Fibroblast of peridontal ligament (primary cell): Measurements from ENCODE around the gene COQ10A.

Experiments
- DNase-seq: peaks from one replicate; pipeline ENCODE4 v3.0.0-alpha.2; 2010; ENCODE audit errors: extremely low read depth

Gene COQ10A

GRCh38 chr12:56266693-56267442 is at the start of gene COQ10A:
Gene COQ10A (plus strand): TSS chr12:56266942. CDS start chr12:56267119, 177 bp downstream.
- DNase-seq, result peak; percentile 80

DNA sequence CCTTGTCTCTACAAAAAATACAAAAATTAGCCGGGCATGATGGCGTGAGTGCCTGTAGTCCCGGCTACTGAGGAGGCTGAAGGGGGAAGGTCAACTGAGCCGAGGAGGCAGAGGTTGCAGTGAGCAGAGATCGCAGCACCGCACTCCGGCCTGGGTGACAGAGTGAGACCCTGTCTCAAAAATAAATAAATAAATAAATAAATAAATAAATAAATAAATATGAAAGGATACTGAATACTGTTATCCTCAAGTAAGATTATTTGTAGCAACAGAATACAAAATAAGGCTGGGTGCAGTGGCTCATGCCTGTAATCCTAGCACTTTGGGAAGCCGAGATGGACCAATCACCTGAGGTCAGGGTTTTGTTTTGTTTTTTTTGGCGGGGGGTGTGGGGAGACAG is 46.9 kb upstream of the COQ10A start:
- no peak for DNase-seq

DNA sequence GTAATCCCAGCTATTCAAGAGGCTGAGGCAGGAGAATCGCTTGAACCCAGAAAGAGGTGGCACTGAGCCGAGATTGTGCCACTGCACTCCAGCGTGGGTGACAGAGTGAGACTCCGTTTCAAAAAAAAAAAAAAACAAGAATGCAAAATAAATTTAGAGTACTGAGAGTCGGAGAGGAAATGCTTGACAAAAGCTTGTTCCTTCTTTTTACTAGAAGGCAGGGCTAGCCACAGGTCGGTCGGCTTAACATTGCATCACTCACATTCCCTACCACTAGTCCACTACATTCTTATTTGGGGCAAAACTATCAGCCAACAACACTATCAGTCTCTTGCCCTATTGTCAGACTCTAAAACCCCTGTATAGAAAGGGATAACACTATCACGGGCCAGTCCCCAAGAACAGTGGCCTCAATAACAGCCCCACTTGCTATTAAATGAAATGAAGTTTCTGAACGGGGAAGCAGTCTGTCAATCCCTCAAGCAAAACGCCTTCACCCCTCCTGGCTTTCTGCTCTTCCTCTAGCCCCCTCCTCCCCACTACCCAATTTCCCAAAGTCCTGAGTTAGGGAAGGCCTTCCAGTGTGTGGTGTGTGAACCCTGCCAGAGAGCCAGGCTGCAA is 46.0 kb upstream of the COQ10A start:
- DNase-seq, result peak; percentile 65

DNA sequence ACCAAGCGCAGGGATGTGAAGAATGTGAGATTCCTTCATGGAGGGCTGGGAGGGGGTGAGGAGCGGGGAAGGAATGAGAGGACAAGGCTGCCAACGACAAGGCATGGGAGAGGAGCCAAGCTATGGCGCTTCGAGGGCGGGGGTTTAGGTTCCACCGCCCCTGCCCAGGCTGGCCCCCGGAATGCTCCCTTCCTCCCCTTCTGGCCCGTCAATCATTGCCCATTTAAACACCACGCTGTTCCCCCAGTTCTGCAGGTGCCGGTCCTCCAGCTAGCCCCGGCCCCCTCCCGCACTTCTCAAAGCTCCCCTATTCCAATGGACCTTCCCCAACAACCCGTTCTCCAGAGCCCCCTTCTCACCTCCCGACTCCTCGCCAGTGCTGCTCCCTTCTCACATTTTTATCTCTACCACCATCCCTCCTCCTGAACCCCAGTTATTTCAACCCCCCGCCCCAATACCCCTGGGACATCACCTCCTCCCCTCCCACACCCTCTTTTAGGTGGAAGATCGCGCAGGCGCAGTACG is 45.4 kb upstream of the COQ10A start:
- DNase-seq, result peak; percentile 90

DNA sequence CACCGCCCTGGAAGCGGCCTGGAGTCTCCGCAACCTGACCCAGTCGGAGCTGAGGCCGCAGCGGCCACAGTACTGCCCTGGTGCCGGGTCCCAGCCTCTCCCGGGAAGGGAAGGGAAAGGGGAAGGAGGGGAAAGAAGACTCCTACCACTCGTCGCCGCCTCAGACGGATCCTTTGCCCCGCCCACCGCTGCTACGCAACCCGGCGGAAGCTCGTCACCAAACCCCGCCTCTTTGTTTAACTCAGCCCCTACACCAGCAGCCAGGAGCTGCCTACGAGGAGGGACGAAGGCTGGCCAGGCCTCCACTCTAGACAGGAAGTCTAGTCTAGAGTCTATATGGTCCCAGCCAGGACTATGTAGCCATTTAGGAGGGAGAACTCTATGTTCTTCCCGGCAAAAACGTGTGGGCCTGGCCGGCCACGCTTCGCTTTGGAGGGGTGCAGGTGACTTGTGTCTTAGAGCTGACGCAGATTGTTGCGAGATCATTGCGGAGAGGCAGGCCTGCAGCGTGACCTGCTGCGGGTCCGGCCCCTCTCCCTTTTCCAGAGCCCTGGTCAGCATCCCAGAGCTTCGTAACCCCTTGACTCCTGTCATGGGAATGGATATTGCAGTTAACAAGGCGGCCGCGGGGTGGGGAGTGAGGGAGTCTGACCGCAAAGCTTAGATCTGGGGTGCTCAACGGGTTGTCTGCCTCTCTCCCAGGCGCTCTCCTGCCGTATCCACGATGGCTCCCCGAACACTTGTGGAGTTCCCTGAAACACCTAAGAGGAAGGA is 44.8 kb upstream of the COQ10A start, which contains the start of gene RNF41:
TSS of gene RNF41 (minus strand) at position 166 of the 774 bp plus-strand sequence. CDS start 7,875 bp downstream, outside the sequence.
- DNase-seq, result peak; percentile 97

DNA sequence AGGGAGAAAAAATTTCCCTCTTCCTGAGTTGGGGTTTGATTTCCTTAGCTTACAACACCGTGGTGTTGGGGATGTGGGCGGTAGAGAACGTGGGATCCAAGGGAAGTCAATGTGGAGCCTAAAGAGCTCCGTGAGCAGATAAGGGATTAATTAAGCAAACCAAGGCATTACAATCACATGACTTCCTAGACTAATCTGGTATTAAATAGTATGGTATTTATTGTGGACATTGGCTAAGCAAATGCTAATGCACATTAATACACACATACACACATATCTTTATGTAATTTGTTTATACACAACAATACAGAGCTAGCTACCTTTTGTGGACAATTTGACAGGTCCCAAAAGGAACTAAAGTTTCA is 44.2 kb upstream of the COQ10A start:
- DNase-seq, result no peak

- DNase-seq, result no peak
These were observed 43.1 kb upstream of the COQ10A start for GRCh38 chr12:56223571-56224101.

DNA sequence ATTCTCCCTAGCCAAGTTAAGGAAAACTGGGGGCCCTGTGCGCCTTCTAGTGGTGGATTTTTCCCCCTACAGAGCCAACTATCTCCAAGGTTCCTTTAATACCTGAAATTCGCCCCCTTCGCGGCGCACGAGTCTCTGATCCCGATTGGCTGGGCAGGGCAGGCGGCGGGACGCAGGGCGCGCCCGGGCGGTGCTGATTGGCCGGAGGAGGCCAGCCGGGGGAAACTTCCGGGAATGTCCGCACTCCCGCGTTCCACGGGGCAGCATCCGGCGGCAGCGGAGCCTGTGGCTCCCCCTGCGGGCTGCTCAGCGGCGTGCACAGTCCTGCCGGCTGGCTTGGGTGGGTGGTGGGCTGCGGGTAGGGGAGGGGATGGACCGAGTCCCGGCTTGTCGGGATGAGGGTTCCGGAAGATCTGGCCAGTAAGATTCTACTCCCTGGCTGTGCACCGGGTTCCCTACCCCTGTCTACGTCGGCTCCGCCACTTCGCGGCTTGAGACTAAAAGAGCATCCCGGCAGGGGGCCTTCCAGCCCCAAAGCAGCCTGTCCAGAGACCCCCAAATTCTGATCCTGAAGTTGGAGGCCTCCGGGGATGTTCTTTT is 42.5 kb upstream of the COQ10A start, which contains the start of gene NABP2:
TSS of gene NABP2 (plus strand) at position 241 of the 600 bp plus-strand sequence. CDS start 515 bp downstream, outside the sequence.
- DNase-seq, result peak; percentile 99

- DNase-seq, result no peak
These were observed 41.8 kb upstream of the COQ10A start for GRCh38 chr12:56224954-56225353.

- no peak for DNase-seq
These were observed 37.7 kb upstream of the COQ10A start for GRCh38 chr12:56229082-56229481.

DNA sequence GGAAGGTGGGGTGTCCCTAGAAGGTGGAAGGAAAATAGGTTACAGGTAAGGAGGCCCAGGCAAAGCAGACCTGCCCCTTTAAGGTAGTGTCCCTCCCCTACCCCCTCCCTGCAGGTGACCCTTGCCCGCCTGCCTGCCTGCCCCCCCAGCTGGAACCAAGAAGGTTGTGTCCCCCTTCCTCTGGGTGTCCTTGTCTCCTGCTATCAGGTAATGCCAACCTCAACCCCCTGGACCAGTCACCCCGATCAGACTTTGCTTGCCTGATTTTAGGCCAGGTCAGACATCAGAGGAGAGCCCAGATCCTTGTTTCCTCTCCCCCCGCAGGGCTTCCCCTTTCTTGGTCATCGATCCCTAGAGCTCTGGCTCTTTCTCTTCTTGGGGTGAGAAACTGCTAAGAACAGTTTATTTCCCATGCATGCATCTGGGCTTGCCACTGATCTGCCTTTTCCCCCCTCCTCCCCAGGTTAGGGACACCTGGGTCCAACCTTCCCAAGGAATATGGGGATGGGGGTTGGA is 36.8 kb upstream of the COQ10A start, which contains the start of gene SLC39A5:
TSS of gene SLC39A5 (plus strand) at position 136 of the 516 bp plus-strand sequence. CDS start 1,224 bp downstream, outside the sequence.
- DNase-seq, result no peak

GRCh38 chr12:56230432-56231183 is 36.1 kb upstream of the COQ10A start:
- DNase-seq, result no peak

DNA sequence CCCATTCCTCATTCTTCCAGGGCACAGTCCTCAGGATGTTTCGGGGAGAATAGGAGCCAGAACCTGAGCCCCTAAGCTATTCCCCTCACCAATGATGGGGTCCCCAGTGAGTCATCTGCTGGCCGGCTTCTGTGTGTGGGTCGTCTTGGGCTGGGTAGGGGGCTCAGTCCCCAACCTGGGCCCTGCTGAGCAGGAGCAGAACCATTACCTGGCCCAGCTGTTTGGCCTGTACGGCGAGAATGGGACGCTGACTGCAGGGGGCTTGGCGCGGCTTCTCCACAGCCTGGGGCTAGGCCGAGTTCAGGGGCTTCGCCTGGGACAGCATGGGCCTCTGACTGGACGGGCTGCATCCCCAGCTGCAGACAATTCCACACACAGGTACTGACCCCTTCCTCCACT is 35.6 kb upstream of the COQ10A start:
- DNase-seq, result no peak

GRCh38 chr12:56234746-56235436 is 31.9 kb upstream of the COQ10A start:
- DNase-seq, result no peak

DNA sequence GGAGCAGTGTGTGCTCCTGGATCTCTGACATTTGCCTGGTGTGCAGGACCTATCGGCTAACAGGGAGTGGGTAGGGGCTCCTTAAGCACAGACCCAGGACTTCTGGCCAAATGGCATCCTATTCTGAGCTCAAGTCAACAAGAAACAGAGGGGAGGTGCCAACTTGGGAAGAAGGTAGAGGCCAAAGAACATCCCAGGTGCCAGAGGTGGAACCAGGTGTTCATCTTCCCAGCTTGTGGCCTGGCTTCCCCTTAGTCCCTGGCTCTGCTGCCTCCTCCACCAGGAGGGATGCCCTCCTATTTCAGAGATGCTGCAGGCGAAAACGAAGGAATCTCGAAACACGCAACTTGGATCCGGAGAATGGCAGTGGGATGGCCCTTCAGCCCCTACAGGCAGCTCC is 30.7 kb upstream of the COQ10A start:
- no peak for DNase-seq

GRCh38 chr12:56236985-56237384 is 29.8 kb upstream of the COQ10A start:
- no peak for DNase-seq

GRCh38 chr12:56237552-56237951 is 29.2 kb upstream of the COQ10A start:
- peak; percentile 20 for DNase-seq

- no peak for DNase-seq
These were observed 25.1 kb upstream of the COQ10A start for GRCh38 chr12:56241424-56242303.

DNA sequence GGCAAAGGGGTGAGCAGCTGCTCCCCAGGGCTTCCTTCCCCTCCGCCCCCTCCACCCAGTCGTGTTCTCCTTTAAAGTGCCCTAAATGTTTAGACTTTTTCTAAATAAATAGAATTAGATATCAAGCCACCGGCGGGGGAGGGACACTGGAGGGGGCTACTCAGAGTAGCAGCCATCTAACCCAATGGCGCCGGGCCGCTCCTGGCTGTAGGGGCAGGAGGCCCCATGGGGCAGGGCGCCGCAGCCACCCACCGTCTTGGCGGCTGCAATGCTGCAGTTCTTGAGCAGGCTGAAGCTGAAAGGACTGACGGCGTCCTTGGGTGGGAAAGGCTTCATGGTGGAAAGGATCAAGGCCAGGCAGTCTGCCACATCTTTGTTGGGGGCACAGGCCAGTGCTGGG is 23.8 kb upstream of the COQ10A start:
- DNase-seq, result no peak
